IPS-15b (cell line): ENCODE results near the gene GRAPL.
"Not testable (repeated sequence)": the region's sequence is repeated elsewhere in the genome, so short reads cannot be mapped to it uniquely, and the experiment has no call there.

ENCODE experiments used
- H3K27me3 ChIP-seq: one replicate; pipeline ENCODE4 v1.6.1; 2013; ENCODE audit warnings: low read length; ENCODE audit not compliant: control insufficient read depth, insufficient read depth
- H3K36me3 ChIP-seq: one replicate; pipeline ENCODE4 v1.6.1; 2013; ENCODE audit warnings: low read length; ENCODE audit not compliant: control insufficient read depth, insufficient read depth
- H3K4me1 ChIP-seq: one replicate; pipeline ENCODE4 v1.6.1; 2013; ENCODE audit warnings: mild to moderate bottlenecking, low read length; ENCODE audit not compliant: control insufficient read depth, insufficient read depth
- H3K4me3 ChIP-seq: one replicate; pipeline ENCODE4 v1.5.1; 2013; ENCODE audit warnings: low read depth, low read length
- H3K9ac ChIP-seq: one replicate; pipeline ENCODE4 v1.6.1; 2013; ENCODE audit warnings: low read depth, mild to moderate bottlenecking, low read length
- H3K9me3 ChIP-seq: one replicate; pipeline ENCODE4 v1.6.1; 2013; ENCODE audit warnings: mild to moderate bottlenecking, low read length; ENCODE audit not compliant: control insufficient read depth, insufficient read depth

The GRAPL gene

GRCh38 chr17:19143097-19143777 lies 15.8 kb downstream of the GRAPL start:
- H3K36me3 ChIP-seq, H3K9ac ChIP-seq, H3K4me3 ChIP-seq, H3K9me3 ChIP-seq, H3K4me1 ChIP-seq, H3K27me3 ChIP-seq: not testable (repeated sequence)

GRCh38 chr17:19144373-19144772 lies 17.0 kb downstream of the GRAPL start:
- H3K27me3 ChIP-seq, H3K4me1 ChIP-seq, H3K36me3 ChIP-seq, H3K4me3 ChIP-seq, H3K9ac ChIP-seq, H3K9me3 ChIP-seq: not testable (repeated sequence)

- not testable (repeated sequence) for H3K27me3 ChIP-seq, H3K36me3 ChIP-seq, H3K4me1 ChIP-seq, H3K9me3 ChIP-seq, H3K9ac ChIP-seq, H3K4me3 ChIP-seq
Observed at GRCh38 chr17:19145471-19145870, 18.1 kb downstream of the GRAPL start.

- not testable (repeated sequence) for H3K36me3 ChIP-seq, H3K9me3 ChIP-seq, H3K4me1 ChIP-seq, H3K27me3 ChIP-seq, H3K4me3 ChIP-seq, H3K9ac ChIP-seq
Observed at GRCh38 chr17:19150678-19151615, 23.6 kb downstream of the GRAPL start.

GRCh38 chr17:19157628-19158027 lies 30.2 kb downstream of the GRAPL start:
- H3K27me3 ChIP-seq, H3K4me1 ChIP-seq, H3K9ac ChIP-seq, H3K4me3 ChIP-seq, H3K36me3 ChIP-seq, H3K9me3 ChIP-seq: not testable (repeated sequence)

GRCh38 chr17:19158478-19158877 lies 31.1 kb downstream of the GRAPL start:
- H3K9ac ChIP-seq, H3K4me3 ChIP-seq, H3K9me3 ChIP-seq, H3K27me3 ChIP-seq, H3K4me1 ChIP-seq, H3K36me3 ChIP-seq: not testable (repeated sequence)

GRCh38 chr17:19158938-19159337 lies 31.5 kb downstream of the GRAPL start:
- not testable (repeated sequence) for H3K4me1 ChIP-seq, H3K27me3 ChIP-seq, H3K36me3 ChIP-seq, H3K9ac ChIP-seq, H3K9me3 ChIP-seq, H3K4me3 ChIP-seq

GRCh38 chr17:19161308-19162107 lies 34.1 kb downstream of the GRAPL start:
- H3K9me3 ChIP-seq, H3K4me3 ChIP-seq, H3K9ac ChIP-seq, H3K27me3 ChIP-seq, H3K4me1 ChIP-seq, H3K36me3 ChIP-seq: not testable (repeated sequence)

GRCh38 chr17:19162384-19163216 lies 35.2 kb downstream of the GRAPL start:
- not testable (repeated sequence) for H3K4me3 ChIP-seq, H3K9ac ChIP-seq, H3K36me3 ChIP-seq

GRCh38 chr17:19174422-19174821 lies 47.0 kb downstream of the GRAPL start:
- H3K9ac ChIP-seq, H3K4me3 ChIP-seq, H3K9me3 ChIP-seq, H3K27me3 ChIP-seq, H3K4me1 ChIP-seq, H3K36me3 ChIP-seq: not testable (repeated sequence)

More at GRCh38 chr17:19162384-19163216, 35.2 kb downstream of the GRAPL start:
- H3K4me1 ChIP-seq, H3K27me3 ChIP-seq, H3K9me3 ChIP-seq: not testable (repeated sequence)

GRCh38 chr17:19175410-19175809 lies 48.0 kb downstream of the GRAPL start:
- H3K27me3 ChIP-seq, H3K9ac ChIP-seq, H3K4me3 ChIP-seq, H3K36me3 ChIP-seq, H3K9me3 ChIP-seq, H3K4me1 ChIP-seq: not testable (repeated sequence)
